ENCODE results near the gene SUMF1. TPM values are rescaled to one million over a fixed set of nuclear protein-coding genes. Genes with fewer than 3 reads are reported as not detected.

The SUMF1 gene
- total RNA-seq, 1 experiment from 2014 or later, result 11.8 TPM

DNA sequence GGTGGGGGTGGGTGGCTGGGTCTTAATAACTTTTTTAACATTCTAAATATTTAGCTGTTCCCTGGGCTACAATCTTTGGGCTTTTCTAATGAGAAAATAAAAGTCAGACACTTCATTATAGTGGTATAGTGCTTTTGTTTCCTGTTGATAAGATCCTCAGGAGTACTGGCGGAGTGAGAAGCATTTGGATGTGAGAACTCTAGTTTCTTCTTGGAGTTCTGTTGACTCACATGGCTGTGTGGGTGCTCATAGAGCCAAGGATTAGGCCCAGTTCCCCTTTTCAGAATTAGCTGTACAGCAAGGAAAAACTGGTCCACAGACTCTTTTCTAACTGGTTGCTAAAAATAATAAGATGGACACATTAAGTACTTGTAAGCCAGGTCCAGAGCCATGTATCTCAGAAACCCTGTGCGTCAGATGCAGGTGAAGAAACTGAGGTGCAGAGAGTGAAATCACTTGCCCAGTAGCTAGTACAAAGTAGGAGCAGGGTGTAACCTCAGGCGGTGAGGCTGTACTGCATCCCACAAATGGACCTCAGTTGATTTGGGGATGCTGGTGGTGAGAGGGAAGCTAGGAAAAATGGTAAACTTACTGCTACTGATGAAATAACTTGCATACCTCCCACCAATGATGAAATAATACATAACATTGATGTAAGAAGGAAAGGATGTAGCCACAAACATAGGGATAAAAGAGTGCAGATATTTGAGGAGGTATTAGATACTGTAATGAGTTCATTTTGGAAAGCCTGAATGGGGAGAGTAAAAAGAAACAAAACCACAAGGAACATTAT lies 28.4 kb upstream of the SUMF1 start:
- H3K27ac Mint-ChIP-seq (ENCODE audit: low read depth, unreplicated experiment), result no peak overlapping the region
- ChIA-PET CTCF (interaction anchor here (1.1 to 1.6 kb wide), 3 partner anchors 87 to 145 kb away, joined by 3 to 5 read pairs (median 5); no protein-coding TSS in a partner anchor), POLR2A (interaction anchor here (1.9 to 3.0 kb wide), 2 partner anchors 20 to 29 kb away, joined by 5 to 14 read pairs; no protein-coding TSS in a partner anchor)
- peaks cover 6% of the 10 kb centered on the region for H3K36me3 Mint-ChIP-seq (ENCODE audit: insufficient read depth, unreplicated experiment)
- no TSS peak for BruUV-seq (replicated peaks)
- TF ChIP-seq, protein P1, sequence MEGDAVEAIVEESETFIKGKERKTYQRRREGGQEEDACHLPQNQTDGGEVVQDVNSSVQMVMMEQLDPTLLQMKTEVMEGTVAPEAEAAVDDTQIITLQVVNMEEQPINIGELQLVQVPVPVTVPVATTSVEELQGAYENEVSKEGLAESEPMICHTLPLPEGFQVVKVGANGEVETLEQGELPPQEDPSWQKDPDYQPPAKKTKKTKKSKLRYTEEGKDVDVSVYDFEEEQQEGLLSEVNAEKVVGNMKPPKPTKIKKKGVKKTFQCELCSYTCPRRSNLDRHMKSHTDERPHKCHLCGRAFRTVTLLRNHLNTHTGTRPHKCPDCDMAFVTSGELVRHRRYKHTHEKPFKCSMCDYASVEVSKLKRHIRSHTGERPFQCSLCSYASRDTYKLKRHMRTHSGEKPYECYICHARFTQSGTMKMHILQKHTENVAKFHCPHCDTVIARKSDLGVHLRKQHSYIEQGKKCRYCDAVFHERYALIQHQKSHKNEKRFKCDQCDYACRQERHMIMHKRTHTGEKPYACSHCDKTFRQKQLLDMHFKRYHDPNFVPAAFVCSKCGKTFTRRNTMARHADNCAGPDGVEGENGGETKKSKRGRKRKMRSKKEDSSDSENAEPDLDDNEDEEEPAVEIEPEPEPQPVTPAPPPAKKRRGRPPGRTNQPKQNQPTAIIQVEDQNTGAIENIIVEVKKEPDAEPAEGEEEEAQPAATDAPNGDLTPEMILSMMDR (IDR thresholded peaks at IDR 0.05; ENCODE audit: unreplicated experiment), result no peak
- DNase-seq (ENCODE audit: unreplicated experiment), result no peak
- peaks cover 6% of the 10 kb centered on the region for H3K4me1 Mint-ChIP-seq (ENCODE audit: insufficient read depth, unreplicated experiment)
- H3K27me3 Mint-ChIP-seq (ENCODE audit: insufficient read depth, unreplicated experiment), result no peaks in the 10 kb centered on the region
- H3K9me3 Mint-ChIP-seq (ENCODE audit: unreplicated experiment), result no peaks in the 10 kb centered on the region
- H3K4me3 Mint-ChIP-seq (ENCODE audit: unreplicated experiment), result no peak overlapping the region
- intact Hi-C loops (cut with micrococcal nuclease), result no loop called here

DNA sequence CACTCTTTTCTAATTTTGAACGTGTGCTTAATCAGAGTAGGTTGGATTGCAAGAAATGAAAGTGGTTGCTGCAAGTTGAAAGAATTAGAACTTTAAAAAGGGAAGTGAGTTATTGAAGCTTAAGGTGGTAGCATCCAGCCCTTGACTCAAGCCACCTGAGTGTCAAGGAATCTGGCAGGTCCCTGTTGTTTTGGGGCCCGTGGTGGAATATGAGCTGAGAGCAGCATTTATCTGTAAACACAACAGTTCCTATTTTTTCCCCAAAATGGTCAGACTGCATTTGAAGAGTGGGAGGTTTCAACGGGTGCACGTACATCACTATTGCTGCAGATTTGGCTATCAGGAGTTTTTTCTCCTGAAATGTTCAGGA lies 27.8 kb upstream of the SUMF1 start:
- no TSS peak for BruUV-seq (replicated peaks)
- no peaks in the 10 kb centered on the region for H3K9me3 Mint-ChIP-seq (ENCODE audit: unreplicated experiment)
- H3K27me3 Mint-ChIP-seq (ENCODE audit: insufficient read depth, unreplicated experiment), result no peaks in the 10 kb centered on the region
- H3K36me3 Mint-ChIP-seq (ENCODE audit: insufficient read depth, unreplicated experiment), result peaks cover 6% of the 10 kb centered on the region
- ChIA-PET CTCF (interaction anchor here (1.1 to 1.8 kb wide), 5 partner anchors 10 to 144 kb away, joined by 3 to 5 read pairs (median 5); no protein-coding TSS in a partner anchor), POLR2A (interaction anchor here (1.9 to 3.7 kb wide), 3 partner anchors 20 to 89 kb away, joined by 5 to 28 read pairs (median 14); no protein-coding TSS in a partner anchor)
- intact Hi-C loops (cut with micrococcal nuclease), result loop anchor here (5.0 kb wide), 1 partner anchor 87 kb away; no protein-coding TSS in a partner anchor
- TF ChIP-seq, protein P1 (IDR thresholded peaks at IDR 0.05; ENCODE audit: unreplicated experiment), result no peak
- H3K27ac Mint-ChIP-seq (ENCODE audit: low read depth, unreplicated experiment), result no peak overlapping the region
- H3K4me3 Mint-ChIP-seq (ENCODE audit: unreplicated experiment), result peak overlapping the region; percentile 85
- H3K4me1 Mint-ChIP-seq (ENCODE audit: insufficient read depth, unreplicated experiment), result peaks cover 6% of the 10 kb centered on the region
- no peak for DNase-seq (ENCODE audit: unreplicated experiment)

DNA sequence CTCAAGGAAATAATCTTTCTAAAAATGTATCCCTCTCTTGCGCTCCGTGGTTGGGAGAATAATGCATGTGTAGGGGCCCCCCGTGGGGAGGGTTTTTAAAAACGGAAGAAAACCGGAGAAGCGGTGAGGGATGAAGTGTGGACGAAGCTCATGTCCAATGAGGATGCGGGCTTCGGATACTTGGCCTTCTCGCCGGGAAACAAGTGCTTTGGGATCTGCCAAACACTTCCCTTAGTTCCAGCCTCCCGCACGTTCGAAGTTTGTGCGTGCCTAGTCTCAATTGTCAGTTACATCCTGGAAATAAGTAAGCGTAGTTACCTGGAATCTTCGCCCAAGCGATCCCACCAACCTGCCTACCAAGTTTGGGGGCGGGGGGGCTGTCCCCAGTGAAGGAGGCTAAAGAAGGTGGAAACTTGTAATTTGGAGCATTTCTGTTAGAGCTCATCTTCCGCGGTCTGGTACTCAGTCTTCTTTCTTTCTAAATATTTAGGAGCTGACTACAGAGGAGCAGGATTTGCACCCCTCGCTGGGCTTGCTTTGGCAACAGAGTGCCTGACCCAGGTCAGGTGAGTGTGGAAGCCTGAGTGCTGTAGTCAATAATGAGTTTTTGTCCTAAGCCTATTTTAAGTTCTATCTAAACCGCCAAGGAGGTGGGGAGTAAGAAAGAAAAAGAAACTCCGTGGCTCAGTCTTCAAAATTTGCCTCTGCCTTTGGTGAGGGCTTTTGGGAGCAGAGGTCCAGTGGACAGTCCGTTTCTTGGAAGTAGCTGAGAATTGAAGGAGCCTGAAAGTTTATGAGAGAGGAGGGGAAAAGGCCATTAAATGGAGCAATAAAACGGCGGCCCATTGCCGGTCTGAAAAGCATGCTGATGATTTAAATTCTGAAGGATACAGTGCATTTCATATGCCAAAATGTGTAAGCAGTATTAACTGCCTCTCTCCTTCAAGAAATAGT lies 27.1 kb upstream of the SUMF1 start:
- Mint-ChIP-seq H3K4me1 (ENCODE audit: insufficient read depth, unreplicated experiment) (peaks cover 6% of the 10 kb centered on the region), H3K4me3 (ENCODE audit: unreplicated experiment) (peak overlapping the region; percentile 85), H3K27me3 (ENCODE audit: insufficient read depth, unreplicated experiment) (no peaks in the 10 kb centered on the region), H3K27ac (ENCODE audit: low read depth, unreplicated experiment) (no peak overlapping the region), H3K36me3 (ENCODE audit: insufficient read depth, unreplicated experiment) (peaks cover 6% of the 10 kb centered on the region), H3K9me3 (ENCODE audit: unreplicated experiment) (no peaks in the 10 kb centered on the region)
- TF ChIP-seq, protein P1 (IDR thresholded peaks at IDR 0.05; ENCODE audit: unreplicated experiment), result no peak
- intact Hi-C loops (cut with micrococcal nuclease), result loop anchor here (1.0 to 5.0 kb wide), 4 partner anchors 77 to 143 kb away; no protein-coding TSS in a partner anchor
- CTCF ChIA-PET, result interaction anchor here (0.6 to 4.5 kb wide), 17 partner anchors 10 to 574 kb away, joined by 3 to 32 read pairs (median 4); no protein-coding TSS in a partner anchor
- POLR2A ChIA-PET, result interaction anchor here (0.6 to 3.7 kb wide), 22 partner anchors 8 to 700 kb away, joined by 3 to 28 read pairs (median 4); partner anchors contain the start of gene SUMF1
- DNase-seq (ENCODE audit: unreplicated experiment), result peak; percentile 8
- TSS peak; percentile 58 for BruUV-seq (replicated peaks)

Data from MCF 10A (cell line).